ENCODE measurements around the gene RCOR2. TPM values are rescaled to one million over a fixed set of nuclear protein-coding genes. Genes with fewer than 3 reads are reported as not detected.

RCOR2 gene
- total RNA-seq, 2 donors from 2014 or later = 0.64 to 3.3 TPM

GRCh38 chr11:63914896-63915691, 1.9 kb downstream of the RCOR2 start:
- H3K36me3 ChIP-seq = no peaks in the 10 kb centered on the region
- H3K4me1 ChIP-seq (replicated peaks) = peaks cover 14% of the 10 kb centered on the region
- WGBS = 65% methylated on average over 16 of the region's 20 CpGs
- DNase-seq (ENCODE audit: low spot score) = no peak
- intact Hi-C loops (cut with DNase I) = no loop called here
- no peaks in the 10 kb centered on the region for H3K27me3 ChIP-seq (replicated peaks; ENCODE audit: insufficient read depth)
- no peak overlapping the region for H3K4me3 ChIP-seq
- TF ChIP-seq CTCF (IDR thresholded peaks at IDR 0.05) = no peak
- TF ChIP-seq POLR2A (IDR thresholded peaks at IDR 0.05) = no peak
- no peak for TF ChIP-seq POLR2AphosphoS5 (IDR thresholded peaks at IDR 0.05)
- H3K9me3 ChIP-seq = no peaks in the 10 kb centered on the region
- H3K27ac ChIP-seq = no peak overlapping the region

- no peaks in the 10 kb centered on the region for H3K27me3 ChIP-seq (replicated peaks; ENCODE audit: insufficient read depth)
- 87% methylated on average over 33 of the region's 34 CpGs for WGBS
- no peak overlapping the region for H3K4me3 ChIP-seq
- no peaks in the 10 kb centered on the region for H3K9me3 ChIP-seq
- TF ChIP-seq CTCF (IDR thresholded peaks at IDR 0.05) (no peak), POLR2A (IDR thresholded peaks at IDR 0.05) (no peak), POLR2AphosphoS5 (IDR thresholded peaks at IDR 0.05) (no peak)
- H3K4me1 ChIP-seq (replicated peaks) = peaks cover 14% of the 10 kb centered on the region
- no peak for DNase-seq (ENCODE audit: low spot score)
- H3K36me3 ChIP-seq = peaks cover 0 to under 1% of the 10 kb centered on the region in 2 donors
- H3K27ac ChIP-seq = no peak overlapping the region
- intact Hi-C loops (cut with DNase I) = no loop called here
These were observed 2.8 kb downstream of the RCOR2 start for GRCh38 chr11:63913866-63914830.

GRCh38 chr11:63912678-63913077, 4.3 kb downstream of the RCOR2 start:
- intact Hi-C loops (cut with DNase I) = no loop called here
- no peak overlapping the region for H3K27ac ChIP-seq
- TF ChIP-seq POLR2AphosphoS5 (IDR thresholded peaks at IDR 0.05) (no peak), CTCF (IDR thresholded peaks at IDR 0.05) (no peak), POLR2A (IDR thresholded peaks at IDR 0.05) (no peak)
- peaks cover 0 to 6% of the 10 kb centered on the region in 2 donors for H3K36me3 ChIP-seq
- no peak overlapping the region for H3K4me3 ChIP-seq
- DNase-seq (ENCODE audit: low spot score) = no peak
- no peaks in the 10 kb centered on the region for H3K9me3 ChIP-seq
- peaks cover 10% of the 10 kb centered on the region for H3K4me1 ChIP-seq (replicated peaks)
- 88% methylated on average over 7 of the region's 7 CpGs for WGBS
- no peaks in the 10 kb centered on the region for H3K27me3 ChIP-seq (replicated peaks; ENCODE audit: insufficient read depth)

GRCh38 chr11:63911876-63912275, 5.1 kb downstream of the RCOR2 start:
- H3K27ac ChIP-seq = no peak overlapping the region
- intact Hi-C loops (cut with DNase I) = no loop called here
- H3K27me3 ChIP-seq (replicated peaks; ENCODE audit: insufficient read depth) = no peaks in the 10 kb centered on the region
- H3K36me3 ChIP-seq = peaks cover 5 to 9% of the 10 kb centered on the region in 2 donors
- H3K9me3 ChIP-seq = no peaks in the 10 kb centered on the region
- no peak overlapping the region for H3K4me3 ChIP-seq
- 84% methylated on average over 22 of the region's 22 CpGs for WGBS
- TF ChIP-seq POLR2AphosphoS5 (IDR thresholded peaks at IDR 0.05) (no peak), CTCF (IDR thresholded peaks at IDR 0.05) (no peak)
- peaks cover 6% of the 10 kb centered on the region for H3K4me1 ChIP-seq (replicated peaks)
- DNase-seq (ENCODE audit: low spot score) = no peak

Data from prostate gland (tissue), 2 donors.